Tibial artery (tissue), 4 donors: ENCODE data around the gene SPOCD1.

Source experiments
- DNase-seq, 2 donors: peaks; one replicate each; pipeline ENCODE4 v3.0.0-alpha.2; 2019
- H3K27ac ChIP-seq, 2 donors: fragments of 200-600 bp; sonication (generic) in 1 of 2; 1 replicate in 1 of 2; 2 replicates in 1 of 2; pipeline ENCODE4 v1.5.1; 2018 to 2019; ENCODE audit warnings: mild to moderate bottlenecking in 1 of 2
- H3K27me3 ChIP-seq, 2 donors: fragments of 200-600 bp; sonication (generic) in 1 of 2; one replicate each; pipeline versions ENCODE4 v1.5.1 to v1.6.0; 2016 to 2019
- H3K36me3 ChIP-seq, 3 donors: fragments of 200-600 bp; sonication (generic) in 2 of 3; one replicate each; pipeline ENCODE4 v1.5.1; 2016 to 2019; ENCODE audit warnings: mild to moderate bottlenecking in 2 of 3
- H3K4me1 ChIP-seq, 4 donors: fragments of 200-600 bp; sonication (generic) in 2 of 4; 1 replicate in 3 of 4; 2 replicates in 1 of 4; pipeline ENCODE4 v1.5.1; 2016 to 2019
- H3K4me3 ChIP-seq, 2 donors: fragments of 200-600 bp; sonication (generic) in 1 of 2; 1 replicate in 1 of 2; 2 replicates in 1 of 2; pipeline ENCODE4 v1.5.1; 2018 to 2019; ENCODE audit warnings: mild to moderate bottlenecking in 2 of 2
- H3K9me3 ChIP-seq, 3 donors: fragments of 200-600 bp; sonication (generic) in 1 of 3; one replicate each; pipeline ENCODE4 v1.5.1; 2016 to 2019
- CTCF ChIP-seq, 2 experiments: fragments of 200-600 bp in 1 of 2; fragments of 450-650 bp in 1 of 2; IDR thresholded peaks; one replicate each; pipeline ENCODE4 v1.5.1; 2017 to 2019; ENCODE audit warnings: antibody characterized with exemption in 2 of 2, mild to moderate bottlenecking in 1 of 2, moderate library complexity in 1 of 2
- intact Hi-C: fragments of 100-400 bp; cut with DNase I; formaldehyde crosslinking; loops from one replicate; pipeline ENCODE4 v1.15.0; 2023; ENCODE audit warnings: low total_unique reads

Gene SPOCD1

DNA sequence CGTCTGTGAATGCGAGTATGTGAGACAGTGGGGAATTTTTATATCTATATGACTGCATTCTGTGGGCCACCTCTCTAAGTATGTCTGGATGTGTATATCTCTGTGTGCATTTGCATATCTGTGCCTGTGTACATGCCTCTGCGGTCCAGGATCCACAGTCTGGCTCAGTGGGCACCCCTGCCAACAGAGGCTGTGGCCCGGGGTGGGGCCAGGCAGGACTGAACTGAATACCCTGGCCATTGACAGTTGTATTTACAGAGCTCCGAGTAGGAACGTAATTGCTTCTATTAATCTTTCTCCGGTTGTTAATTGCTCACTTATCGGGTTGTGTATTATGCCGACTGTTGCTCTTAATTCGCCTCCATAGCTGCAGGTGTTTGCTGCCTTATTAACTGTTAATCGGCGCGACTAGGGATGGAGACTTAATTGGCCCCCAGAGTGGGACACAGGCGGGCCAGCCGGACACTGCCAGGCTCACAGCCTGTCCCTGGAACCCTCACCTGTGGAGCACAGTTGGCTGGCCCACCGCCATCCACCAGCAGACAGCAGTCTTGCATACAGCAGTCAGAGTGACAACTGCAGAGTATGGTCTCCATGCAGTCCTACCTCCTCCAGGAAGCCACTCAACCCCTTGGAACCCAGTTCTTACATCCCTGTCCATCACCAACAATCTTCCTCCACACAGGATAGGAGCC is 29.3 kb downstream of the SPOCD1 start:
- intact Hi-C loops: no loop called here
- Histone ChIP-seq H3K9me3 (no peaks in the 10 kb centered on the region), H3K4me1 (peaks cover 0 to 13% (median 6%) of the 10 kb centered on the region in 4 donors), H3K27me3 (peaks cover 0 to 6% of the 10 kb centered on the region in 2 donors), H3K4me3 (no peak overlapping the region), H3K27ac (no peak overlapping the region), H3K36me3 (no peaks in the 10 kb centered on the region)
- no peak for TF ChIP-seq CTCF (IDR thresholded peaks at IDR 0.05)
- DNase-seq: peak in 1 of 2 donors; percentile 61

GRCh38 chr1:31785947-31786290 is 29.9 kb downstream of the SPOCD1 start:
- no peaks in the 10 kb centered on the region for H3K9me3 ChIP-seq
- H3K27ac ChIP-seq: no peak overlapping the region
- DNase-seq: peak in 1 of 2 donors; percentile 4
- H3K36me3 ChIP-seq: no peaks in the 10 kb centered on the region
- intact Hi-C loops: no loop called here
- no peak for TF ChIP-seq CTCF (IDR thresholded peaks at IDR 0.05)
- H3K27me3 ChIP-seq: peaks cover 0 to 6% of the 10 kb centered on the region in 2 donors
- peaks cover 0 to 13% (median 6%) of the 10 kb centered on the region in 4 donors for H3K4me1 ChIP-seq
- no peak overlapping the region for H3K4me3 ChIP-seq

DNA sequence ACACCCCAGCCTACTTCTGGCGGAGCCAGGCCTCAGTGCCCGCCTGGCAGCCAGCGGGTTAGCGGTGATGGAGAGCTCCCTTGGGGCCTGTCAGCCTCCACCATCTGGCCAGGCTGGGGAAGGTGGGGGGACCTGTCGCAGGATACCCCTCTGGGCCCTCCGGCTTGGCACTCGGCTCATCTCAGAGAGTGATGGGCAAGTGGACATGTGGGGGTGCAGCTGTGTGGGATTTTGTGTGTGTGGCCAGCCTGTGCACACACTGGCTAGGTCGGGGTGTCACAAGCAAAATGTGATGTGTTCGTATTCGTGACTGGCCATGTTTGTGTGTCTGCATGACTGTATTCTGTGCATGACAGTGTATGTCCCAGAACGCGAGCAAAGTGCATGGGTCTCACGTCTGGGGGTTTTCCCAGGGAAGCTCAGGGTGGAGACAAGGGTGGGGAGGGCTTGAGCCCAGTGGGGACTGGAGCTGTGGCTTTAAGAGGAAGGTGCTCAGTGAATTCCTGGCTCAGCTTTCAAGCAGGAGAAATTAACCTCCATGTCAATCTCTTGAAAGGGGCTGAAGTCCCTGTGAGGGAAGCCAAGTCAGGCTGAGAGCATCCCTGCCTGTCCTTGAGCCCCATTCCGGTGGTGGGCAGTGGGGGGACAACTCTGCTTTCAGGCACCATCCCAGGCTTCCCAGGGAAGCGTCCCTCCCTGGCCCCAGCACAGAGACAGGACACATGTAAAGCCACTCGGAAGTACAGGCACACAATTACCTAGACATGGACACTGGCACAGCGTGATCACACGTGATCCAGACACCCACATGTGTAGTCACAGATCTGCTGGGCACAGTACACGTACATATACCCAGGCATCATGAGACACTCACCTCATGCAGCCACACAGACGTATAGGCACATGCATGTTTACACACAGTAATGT is 30.5 kb downstream of the SPOCD1 start:
- no peak overlapping the region for H3K27ac ChIP-seq
- intact Hi-C loops: no loop called here
- H3K4me1 ChIP-seq: peaks cover 0 to 13% (median 6%) of the 10 kb centered on the region in 4 donors
- no peaks in the 10 kb centered on the region for H3K36me3 ChIP-seq
- TF ChIP-seq CTCF (IDR thresholded peaks at IDR 0.05): no peak
- H3K27me3 ChIP-seq: peaks cover 0 to 6% of the 10 kb centered on the region in 2 donors
- no peak overlapping the region for H3K4me3 ChIP-seq
- no peaks in the 10 kb centered on the region for H3K9me3 ChIP-seq
- DNase-seq: peak in 1 of 2 donors; percentile 35

DNA sequence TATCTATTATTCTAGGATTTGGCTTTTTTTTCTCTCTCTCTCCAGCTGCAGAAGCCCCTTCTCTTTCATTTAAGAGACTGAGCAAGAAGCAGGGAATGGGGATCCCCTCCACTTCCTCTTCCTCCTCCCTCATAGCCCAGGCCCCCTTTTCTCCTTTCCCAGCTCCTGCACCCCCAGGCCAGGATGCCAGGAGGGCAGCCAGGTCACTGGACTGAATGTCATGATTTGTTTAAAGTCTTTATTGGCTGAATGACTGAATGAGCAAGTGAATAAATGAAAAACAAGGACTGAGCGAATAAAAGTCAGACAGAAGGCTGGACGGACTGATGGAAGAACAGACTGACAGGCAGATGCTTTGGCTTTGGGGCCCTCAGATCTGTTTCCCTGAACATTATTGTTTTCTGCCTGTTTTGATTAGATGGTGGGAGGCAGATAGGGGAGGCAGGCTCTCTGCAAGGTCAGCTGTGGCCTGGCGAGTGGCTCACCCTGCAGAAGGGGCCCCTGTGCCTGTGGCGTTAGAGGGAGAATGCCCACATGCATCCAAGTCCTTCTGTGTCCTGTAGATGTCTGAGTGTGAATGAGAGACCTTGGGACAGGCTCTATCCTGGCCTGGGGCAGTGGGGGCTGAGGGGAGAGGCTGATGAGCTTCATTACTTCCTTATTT is 31.3 kb downstream of the SPOCD1 start:
- no peaks in the 10 kb centered on the region for H3K9me3 ChIP-seq
- H3K27ac ChIP-seq: no peak overlapping the region
- no peak for TF ChIP-seq CTCF (IDR thresholded peaks at IDR 0.05)
- peaks cover 0 to 11% (median 6%) of the 10 kb centered on the region in 4 donors for H3K4me1 ChIP-seq
- H3K27me3 ChIP-seq: peaks cover 0 to 6% of the 10 kb centered on the region in 2 donors
- DNase-seq: peak in 1 of 2 donors; percentile 57
- intact Hi-C loops: no loop called here
- no peak overlapping the region for H3K4me3 ChIP-seq
- no peaks in the 10 kb centered on the region for H3K36me3 ChIP-seq

- H3K4me1 ChIP-seq: peaks cover 0 to 8% (median 5%) of the 10 kb centered on the region in 4 donors
- no peak overlapping the region for H3K27ac ChIP-seq
- H3K9me3 ChIP-seq: no peaks in the 10 kb centered on the region
- H3K27me3 ChIP-seq: peaks cover 0 to 10% of the 10 kb centered on the region in 2 donors
- no peak for TF ChIP-seq CTCF (IDR thresholded peaks at IDR 0.05)
- H3K36me3 ChIP-seq: no peaks in the 10 kb centered on the region
- intact Hi-C loops: no loop called here
- DNase-seq: peak in 1 of 2 donors; percentile 39
- H3K4me3 ChIP-seq: no peak overlapping the region
These were observed 32.0 kb downstream of the SPOCD1 start for GRCh38 chr1:31783846-31784245.
